HG02623 (cell line): Measurements from ENCODE around the gene SCLT1.

Source experiments
- ATAC-seq: cut with Tn5 transposase; IDR thresholded peaks from one replicate; pipeline ENCODE4 v1.9.1; 2021; ENCODE audit warnings: moderate library complexity; ENCODE audit not compliant: unreplicated experiment

SCLT1 gene

DNA sequence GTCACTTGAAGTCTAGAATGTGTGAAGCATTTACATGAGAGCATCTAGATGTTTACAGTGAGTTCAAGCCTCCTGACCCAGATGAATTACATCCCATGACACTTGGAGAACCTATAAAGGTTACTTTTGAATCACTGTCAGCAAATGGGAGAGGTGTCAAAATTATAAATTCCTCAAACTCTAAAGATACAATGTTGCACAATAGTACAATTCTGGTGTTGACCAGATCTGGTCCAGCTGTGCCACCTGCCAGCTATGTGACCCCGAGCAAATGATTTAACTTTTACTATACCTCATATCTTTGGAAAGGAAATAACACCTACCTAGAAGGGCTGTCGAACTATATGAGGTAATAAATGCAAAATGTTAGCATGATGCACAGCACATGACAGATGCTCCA lies 214.1 kb downstream of the SCLT1 start:
- ATAC-seq, result no peak

DNA sequence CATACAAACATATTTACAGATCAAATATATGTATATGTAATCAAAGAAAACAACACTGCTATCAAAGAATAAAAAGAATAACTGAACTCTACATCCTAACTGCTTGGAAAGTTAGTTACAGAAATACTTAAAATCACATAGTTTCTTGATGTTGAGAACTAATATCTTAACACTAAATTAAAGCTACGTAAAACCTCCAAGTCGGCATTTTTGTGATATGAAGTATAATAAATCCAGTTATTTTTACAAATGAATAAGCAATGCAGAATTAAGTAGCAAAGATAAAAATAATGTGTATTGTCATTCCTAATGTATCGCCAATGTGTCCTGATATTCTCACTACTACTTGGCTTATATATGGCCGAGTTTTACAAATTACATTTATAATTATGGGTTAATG lies 215.4 kb downstream of the SCLT1 start:
- no peak for ATAC-seq

DNA sequence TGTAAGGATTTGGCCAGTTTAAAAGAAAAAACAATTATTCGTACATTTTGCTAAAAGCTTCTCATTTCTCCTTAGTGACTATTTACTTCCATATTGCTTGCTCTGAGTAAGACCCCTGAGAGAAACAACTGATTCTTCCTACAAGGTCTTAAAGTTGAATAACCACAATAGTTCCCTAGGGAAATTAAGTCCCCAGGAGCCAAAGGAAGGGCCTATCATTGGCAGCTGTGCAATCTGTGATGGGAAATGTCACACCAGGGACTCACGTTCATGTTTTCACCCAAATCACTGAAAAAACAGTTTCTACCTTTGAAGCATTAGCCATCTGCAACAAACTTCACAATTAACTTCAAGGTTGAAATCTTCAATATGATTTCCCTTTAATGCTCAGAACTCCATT lies 217.1 kb downstream of the SCLT1 start:
- ATAC-seq, result no peak

DNA sequence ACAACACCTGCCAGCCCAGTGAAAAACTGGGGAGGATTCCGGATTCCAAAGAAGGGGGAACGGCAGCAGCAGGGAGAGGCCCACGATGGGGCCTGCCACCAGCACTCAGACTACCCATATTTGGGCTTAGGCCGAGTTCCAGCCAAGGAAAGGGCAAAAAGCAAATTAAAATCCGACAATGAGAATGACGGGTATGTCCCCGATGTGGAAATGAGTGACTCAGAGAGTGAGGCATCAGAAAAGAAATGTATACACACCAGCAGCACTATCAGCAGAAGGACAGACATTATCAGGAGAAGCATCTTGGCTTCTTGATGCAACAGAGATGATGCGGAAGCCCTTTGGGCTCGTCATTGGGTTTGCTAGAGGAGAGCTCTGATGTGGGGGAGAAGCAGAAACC lies 221.4 kb downstream of the SCLT1 start:
- no peak for ATAC-seq

DNA sequence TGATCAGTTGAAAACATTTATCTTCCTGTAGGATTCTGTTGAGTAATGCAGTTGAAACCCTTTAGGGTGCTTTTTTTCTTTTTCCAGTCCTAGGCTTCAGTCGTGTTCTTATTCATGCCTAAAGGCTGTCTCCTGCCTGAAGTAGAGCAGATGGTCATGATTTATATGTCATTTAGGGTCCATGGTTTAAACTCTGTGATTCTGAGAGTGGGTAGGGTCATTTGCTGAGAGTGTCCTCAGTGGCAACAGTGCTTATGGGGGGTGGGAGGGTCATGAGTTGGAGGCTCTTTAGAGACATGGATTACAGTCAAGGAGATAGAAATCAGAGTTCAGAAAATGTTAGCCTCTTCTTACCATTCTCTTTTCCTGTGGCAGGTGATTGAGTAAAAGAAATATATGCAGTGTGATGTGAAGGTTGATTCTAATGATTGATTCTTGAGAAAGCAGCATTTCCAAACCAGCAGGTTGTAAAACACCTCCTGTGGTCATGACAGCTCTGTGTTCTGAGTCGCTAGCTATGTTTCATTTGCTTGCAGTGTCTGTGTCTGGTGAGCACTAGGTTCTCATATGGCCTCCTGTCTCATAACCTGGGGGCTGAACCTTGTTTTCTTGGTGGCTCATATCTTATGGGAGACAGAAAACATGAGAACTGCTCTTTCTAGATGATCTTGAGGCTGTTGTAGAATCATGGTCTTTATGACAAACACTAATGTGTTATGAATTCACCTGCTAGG lies 223.4 kb downstream of the SCLT1 start:
- no peak for ATAC-seq

DNA sequence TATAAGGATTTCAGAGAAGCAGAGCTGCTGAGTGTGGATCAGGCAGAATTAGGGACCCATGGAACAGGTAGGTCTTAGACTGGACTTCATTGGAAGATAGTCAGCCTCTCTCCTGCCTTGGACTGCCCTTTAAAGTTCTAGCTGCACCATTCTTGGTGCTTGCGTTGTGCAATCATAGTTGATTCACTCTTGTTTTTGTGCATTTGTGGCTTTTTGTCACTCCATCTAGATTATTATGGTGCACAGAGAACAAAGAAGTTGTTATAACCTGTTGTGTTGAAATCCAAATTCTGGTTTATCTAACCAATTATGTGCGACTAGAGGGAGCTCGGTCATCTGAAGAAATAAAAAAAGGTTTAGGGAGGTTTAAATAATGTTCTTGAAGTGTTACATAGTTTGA lies 224.6 kb downstream of the SCLT1 start:
- no peak for ATAC-seq

DNA sequence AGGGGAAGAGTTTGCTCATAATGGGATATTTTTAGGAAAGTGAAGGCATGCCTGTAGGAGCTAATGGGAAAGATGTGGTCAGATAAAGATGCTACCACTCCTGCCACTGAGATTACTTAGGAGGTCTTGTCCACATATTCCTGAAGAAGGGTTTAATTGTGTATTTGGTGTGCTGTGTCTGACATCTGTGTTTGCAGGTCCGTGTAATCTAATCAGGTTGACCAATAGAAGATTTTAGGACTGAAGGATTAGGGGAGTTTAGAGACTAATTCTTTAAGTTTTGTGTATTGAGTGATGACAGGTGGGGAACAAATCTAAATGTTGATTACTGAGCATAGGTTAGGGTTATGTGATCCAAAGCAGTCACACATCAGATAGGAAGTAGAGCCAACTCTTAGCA lies 226.6 kb downstream of the SCLT1 start:
- no peak for ATAC-seq

DNA sequence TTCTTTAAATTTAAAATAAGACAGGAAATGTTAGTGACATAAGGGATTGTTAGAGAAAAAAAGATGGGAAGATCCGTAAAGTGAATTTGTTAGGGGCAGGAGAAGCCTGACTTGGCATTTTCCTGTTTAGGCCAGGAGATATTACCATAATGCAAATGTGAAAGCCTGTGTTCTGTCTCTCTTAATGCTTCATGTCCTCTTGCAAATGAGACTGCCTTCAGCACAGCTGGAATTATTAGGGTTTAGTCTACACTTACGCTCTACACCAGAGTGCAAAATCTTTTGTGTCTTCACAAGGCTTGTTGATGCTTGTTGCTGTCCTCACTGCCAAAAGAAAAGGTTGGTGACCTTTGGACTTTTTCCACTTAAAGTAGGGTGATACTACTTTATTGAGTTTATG lies 227.1 kb downstream of the SCLT1 start:
- no peak for ATAC-seq

DNA sequence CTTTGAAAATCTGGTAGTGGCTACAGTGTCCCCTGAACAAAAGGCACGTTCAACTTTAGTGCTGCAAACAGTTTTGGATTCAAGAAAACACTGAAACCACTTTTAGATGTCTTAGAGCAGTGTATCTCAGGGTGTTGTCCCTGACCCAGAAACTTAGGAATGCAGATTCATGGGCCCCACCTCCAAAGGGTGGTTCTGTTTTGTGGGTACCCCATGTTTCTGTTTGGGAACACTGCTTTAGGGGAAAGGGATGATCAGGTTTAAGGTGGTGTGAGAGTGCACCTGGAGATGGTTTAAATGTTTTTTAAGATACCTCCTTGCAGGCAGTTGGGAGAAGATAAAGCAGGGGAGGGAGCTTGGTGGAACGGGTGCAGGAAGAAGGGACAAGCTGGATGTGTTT lies 228.2 kb downstream of the SCLT1 start:
- no peak for ATAC-seq

DNA sequence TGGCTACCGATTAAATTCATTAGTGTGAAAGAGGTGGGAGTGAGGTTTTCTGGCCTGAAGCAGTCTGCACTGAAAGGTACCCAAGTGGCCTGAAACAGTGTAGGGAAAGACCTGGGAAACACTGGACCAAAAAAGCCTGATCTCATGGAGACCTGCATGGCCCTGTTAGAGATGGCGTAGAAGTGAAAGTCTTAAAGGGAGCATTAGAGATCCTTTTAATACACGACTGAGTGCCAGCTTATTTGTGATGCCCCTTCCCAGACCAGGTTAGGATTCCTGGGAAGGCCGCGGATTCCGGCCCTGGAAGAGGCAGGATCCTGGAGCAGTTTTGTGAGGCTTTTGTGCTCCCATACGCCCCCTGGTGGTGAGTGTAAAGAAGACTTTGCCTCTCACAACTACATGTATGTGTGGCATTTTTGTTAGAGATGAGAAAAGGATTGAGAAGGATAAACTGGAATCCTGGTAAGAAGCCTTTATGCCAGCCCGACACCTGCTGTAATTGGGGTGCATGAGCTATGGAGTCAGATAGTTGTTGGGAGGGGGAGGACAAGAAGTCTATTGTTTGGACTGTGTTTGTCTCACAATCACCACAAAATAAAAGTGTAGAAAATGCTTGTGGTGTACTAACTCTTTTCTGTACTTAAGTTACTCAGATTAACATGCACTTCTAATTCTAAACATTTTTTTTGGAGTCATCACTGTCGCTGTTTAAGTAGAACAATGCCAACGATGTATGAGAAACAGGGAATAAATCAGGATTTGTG lies 229.8 kb downstream of the SCLT1 start:
- no peak for ATAC-seq

DNA sequence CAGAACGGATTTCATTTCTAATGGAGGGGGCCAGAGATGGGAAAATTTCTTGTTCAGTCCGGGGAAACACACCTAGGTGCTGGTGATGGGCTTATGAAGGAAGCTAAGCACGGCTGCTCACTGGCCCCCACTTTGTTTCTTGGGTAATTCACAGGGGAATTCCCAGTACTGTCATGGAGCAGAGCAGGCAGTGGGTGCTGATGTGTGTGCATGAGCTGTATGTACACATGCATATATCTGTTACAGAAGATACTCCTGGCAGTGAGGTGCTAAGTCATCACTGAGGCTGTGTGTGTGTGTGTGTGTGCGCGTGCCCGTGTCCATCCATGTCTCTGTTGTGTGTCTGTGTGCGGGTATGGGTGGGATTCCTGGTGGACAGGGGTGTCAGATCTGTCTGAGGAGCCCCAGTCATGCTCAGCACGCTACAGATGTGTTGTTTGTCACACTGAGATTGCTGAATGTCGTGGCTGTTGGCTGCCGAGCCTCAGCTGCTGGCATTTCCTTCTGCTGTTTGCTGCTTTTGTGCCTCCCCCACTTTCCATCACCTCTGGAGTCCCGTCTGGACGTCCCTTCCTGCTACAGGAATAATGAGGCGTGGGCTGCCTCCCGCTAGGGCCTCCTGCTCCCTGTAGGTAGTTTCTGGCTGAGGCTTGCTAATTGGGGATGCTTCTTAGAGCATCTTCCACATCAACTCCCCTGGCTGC lies 230.6 kb downstream of the SCLT1 start:
- peak; percentile 70 for ATAC-seq

DNA sequence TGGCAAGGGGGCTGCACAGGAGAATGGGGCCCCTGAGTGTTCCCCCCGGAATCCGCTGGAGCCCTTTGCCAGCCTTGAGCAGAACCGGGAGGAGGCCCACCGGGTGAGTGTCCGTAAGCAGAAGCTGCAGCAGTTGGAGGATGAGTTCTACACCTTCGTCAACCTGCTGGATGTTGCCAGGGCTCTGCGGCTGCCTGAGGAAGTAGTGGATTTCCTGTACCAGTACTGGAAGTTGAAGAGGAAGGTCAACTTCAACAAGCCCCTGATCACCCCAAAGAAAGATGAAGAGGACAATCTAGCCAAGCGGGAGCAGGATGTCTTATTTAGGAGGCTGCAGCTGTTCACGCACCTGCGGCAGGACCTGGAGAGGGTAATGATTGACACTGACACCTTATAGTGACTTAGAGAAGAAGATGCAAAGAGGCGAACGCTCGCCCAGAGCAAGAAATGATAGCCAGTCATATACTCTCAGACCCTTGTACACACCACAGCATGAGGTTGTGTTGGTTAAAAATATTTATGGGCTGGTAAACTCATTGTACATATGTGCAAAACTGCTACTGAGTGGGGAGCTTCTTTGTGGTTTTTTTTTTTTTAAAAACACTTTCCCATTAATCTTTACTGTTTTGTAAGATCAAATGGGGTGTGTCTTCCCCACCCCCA lies 231.4 kb downstream of the SCLT1 start:
- peak; percentile 2 for ATAC-seq

DNA sequence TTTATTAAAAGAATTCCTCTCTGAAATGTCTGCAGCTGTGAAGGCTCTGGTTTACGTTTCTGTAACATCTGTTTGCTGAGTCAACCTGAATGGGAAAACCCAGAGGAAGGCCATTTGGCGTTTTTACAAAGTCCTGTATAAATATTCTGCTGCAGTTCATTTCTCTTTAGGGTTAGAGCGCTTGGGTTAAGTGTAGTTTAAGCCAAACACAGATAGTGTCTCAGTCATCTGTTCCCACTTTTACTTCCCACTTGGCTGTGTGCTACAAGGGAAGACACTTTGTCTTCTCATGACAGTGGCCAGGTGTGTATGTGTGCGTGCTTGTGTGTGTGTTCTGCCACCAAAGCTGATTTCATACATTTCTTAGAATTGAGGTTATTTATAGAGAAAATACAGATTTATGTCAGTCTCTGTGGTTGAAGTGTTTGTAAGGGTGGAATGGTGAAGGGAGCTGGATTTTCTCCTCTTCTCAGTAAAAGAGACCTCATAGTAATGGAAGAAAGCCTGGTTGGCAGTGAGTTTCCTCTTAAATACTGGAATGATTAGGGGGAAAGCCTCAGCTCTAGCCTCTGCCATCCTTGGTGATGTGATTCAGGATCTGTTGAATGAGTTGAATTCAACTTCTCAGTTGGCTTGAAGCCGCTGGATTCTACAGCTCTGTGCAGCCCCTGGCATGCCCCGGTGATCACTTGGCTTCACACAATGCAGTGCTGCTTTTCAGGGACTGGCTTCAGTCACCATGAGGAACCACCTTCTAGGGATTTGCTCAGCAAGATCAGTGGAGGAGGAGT lies 233.3 kb downstream of the SCLT1 start:
- ATAC-seq, result no peak

DNA sequence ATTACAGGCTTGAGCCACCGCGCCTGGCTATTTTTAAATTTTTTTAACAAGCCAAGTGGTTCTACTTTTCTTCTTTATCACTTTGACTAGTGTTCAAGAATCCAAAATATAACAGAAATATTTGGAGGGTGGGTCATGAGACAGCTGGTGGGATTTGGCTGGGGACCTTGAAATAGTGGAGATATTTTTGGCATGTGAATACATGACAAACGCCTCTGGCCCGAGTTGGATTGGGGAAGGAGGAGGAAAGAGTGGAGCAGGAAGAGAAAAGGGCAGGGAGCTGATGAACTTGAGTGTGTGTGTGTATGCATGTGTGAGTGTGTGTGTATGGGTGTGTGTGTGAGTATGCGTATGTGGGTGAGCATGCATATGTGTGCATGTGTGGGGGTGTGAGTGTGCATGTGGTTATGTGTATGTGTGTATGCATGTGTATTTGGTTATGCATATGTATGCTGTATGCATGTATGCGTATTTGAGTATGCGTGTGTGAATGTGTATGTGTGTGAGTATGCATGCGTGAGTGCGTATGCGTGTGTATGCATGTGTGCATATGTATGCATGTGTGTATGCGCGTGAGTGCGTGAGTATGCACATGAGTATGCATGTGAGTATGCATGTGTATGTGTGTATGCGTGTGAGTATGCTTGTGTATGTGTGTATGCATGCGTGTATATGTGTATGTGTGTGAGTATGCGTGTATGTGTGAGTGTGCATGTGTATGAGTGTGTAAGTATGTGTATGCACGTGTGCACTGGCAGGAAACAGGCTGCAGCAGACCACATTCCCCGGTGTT lies 234.3 kb downstream of the SCLT1 start:
- no peak for ATAC-seq

DNA sequence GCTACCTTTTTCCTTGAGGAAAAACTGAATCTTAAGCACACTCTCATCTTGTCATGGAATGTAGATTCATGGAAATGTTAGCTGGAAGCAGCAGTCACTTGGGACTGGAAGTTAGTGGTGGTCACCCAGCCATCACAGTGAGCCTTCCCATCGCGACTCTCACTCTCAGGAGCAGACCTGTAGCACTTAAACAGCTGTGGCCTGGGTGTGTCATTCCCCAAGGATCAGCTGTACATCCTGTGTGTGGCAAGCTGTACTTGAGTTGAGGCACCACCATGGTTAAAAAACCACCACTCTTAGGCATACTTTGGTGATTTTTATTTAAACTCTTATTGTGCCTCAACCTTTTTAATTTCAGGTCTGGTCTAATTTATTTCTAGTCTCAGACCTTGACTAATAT lies 237.1 kb downstream of the SCLT1 start:
- no peak for ATAC-seq

DNA sequence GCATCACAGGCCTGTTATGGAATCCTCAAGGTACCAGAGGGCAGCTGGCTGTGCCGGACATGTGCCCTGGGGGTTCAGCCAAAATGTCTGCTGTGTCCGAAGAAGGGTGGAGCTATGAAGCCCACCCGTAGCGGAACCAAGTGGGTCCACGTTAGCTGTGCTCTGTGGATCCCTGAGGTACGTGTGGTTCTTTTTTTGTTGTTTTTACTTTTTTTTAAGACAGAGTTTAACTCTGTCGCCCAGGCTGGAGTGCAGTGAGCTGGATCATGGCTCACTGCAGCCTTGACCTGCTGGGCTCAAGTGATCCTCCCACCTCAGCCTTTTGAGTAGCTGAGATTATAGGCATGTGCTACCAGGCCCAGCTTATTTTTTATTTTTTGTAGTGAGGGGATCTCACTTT lies 237.7 kb downstream of the SCLT1 start:
- ATAC-seq, result no peak

DNA sequence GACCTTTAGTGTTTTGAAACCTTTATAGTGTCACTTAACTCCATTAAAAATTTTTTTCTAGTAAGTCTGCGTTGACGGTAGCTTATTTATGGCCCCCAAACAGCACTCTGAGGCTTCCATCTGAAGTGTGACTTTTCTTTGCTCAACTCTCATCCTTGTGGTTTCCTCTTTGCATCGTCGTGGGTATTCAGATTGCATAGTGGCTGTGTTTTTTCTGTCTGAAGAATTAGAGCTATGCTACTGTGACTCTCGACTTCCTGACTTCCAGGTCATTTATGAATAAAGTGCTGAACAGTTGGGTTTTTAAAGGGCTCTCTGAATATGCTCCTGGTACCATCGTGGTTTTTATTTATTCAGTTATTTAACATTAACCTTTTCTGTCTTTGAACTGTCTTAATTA lies 238.9 kb downstream of the SCLT1 start:
- ATAC-seq, result peak; percentile 68

DNA sequence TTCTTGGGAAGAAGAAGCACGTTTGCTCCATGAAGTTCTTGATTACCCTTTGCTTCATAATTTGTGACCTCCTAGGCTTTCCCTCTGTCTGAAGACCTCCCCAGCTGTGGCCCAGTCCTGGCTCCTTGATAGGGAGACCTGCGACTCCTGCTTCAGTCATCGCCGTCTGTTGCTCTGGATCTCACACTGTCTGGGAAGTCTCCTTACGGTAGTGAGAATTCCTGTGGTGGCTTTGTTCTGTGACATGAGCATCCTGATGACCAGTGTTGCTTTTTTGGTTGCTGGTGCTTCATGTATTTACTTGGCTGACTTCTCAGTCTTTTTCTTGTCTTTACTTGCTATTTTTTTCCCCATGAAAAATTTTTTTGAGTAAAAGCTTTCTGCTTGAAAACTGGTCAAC lies 239.6 kb downstream of the SCLT1 start:
- no peak for ATAC-seq

DNA sequence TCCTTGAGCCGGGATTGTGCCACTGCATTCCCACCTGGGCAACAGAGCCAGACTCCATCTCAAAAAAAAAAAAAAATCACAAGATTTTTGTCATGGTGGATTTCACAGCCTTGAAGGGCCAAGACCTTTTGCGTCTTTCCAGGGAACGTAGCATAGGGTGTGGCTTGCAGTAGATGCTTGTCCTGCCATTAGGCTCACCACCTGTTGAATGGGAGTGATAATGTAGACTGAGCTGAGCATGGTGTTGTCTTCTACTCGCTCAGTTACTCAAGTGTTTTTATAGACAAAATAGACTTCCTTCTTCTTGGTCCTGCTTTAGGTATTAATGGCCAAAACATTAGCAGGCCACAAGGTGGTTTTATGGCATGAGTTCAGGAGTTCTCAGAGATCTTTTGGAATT lies 243.1 kb downstream of the SCLT1 start:
- no peak for ATAC-seq

DNA sequence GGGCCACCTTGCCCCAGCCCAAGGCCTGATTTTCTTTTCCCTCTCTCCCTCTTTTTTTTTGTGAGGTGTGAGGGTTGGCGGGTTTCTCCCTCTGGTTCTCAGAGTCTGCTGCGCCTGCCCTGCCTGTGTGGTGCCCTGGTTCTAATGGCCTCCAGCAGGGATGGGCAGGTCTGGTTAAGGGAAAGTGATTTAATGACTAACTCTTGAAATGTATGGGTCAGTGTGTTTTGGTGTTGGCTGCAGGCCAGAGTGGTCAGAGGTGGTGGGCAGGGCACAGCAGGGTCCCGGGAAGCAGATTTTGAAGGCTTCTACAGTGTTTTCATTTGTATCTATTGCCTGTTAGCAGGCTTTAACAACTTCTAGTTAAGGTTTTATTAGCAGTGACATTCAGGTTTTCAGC lies 244.9 kb downstream of the SCLT1 start:
- ATAC-seq, result no peak
